Fibroblast of peridontal ligament (primary cell): ENCODE measurements around the gene ACKR3.

Experiments used
- DNase-seq: peaks from one replicate; pipeline ENCODE4 v3.0.0-alpha.2; 2010; ENCODE audit errors: extremely low read depth

ACKR3 gene

DNA sequence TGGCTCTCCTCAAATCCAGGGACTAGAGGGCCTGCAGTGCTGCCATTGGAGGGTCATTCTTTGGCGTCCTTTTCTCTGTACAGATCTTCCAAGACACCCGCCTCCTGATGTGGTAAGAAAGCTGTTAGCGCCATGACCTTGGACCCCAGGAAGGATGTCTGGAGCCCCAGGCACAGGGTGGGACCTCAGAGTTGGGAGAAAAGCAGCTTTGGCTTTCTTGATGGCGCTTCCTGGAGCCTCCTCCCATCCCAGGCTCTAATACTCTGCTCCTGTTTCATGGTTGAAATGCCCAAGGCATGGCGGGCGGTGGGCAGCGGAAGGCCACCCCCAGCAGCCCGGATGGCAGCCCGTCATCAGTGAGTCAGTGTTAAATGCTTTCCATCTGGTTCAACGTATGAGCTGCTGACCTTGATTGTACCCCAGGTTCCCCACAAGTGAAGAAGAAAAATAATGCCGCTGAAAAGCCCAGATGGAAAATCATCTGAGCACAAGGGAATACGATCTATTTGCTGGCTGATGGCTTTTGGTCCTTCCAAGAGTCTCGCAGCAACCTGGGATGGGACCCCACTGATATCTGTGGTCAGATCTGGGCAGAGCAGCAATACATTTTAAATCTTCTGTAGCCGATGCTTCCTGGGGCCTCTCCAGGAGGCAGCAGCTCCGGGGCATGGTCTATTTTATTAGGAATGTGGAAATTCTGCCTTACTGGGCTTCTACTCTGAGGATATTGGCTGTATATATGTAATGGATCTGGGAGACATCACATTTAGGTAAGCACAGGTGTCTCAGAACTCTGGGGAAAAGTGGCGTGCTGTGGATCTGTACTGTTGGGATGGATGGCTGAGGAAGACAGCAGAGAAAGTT lies 15.1 kb downstream of the ACKR3 start:
- DNase-seq: no peak

GRCh38 chr2:236585966-236586365 lies 16.3 kb downstream of the ACKR3 start:
- no peak for DNase-seq

DNA sequence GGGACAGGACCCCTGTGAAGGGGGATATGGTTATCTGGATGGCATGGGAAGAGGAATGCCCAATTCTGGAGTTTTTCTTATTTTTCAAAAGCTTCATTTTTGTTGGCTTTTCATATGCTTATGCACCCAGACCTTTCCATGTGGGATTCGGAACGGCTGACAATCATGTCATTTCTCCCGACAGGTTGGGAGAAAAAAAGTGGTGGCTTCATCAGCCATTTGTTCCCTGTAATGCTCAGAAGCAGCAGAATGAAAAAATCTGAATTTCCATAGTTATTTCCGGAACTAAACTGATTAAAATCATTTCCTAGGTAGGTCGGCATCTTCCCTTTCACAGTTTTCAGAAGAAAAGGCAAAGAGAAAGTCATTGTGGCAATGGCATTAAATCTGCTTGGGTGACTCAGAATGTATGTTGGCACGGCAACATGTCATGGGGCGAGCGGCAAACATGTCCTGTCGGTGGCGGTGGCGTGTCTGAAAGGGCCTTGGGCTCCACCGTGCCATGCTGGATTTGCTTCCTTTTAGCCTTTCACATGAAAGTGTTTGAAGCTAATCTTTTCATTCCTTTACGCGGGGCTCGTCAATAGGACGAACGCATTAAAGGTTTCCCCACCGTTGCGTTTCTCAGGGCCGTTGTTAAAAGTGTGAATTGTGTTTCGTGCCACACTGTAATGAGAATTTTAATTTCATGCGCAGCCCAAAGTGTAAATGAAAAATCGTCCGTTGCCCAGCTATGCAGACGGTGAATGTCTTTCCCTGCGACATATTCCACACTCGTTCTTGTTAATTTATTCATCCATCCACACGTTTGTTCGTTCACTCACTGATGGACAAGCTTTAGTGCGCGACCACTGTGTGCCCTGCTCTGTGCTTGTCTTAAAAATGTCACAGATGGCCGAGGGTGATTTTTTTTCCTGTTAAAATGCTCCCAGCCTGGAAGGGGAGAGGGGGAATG lies 18.5 kb downstream of the ACKR3 start:
- no peak for DNase-seq

GRCh38 chr2:236588932-236589592 lies 19.4 kb downstream of the ACKR3 start:
- no peak for DNase-seq

GRCh38 chr2:236590846-236591245 lies 21.2 kb downstream of the ACKR3 start:
- DNase-seq: no peak

- DNase-seq: no peak
Observed at GRCh38 chr2:236592821-236593220, 23.2 kb downstream of the ACKR3 start.

- DNase-seq: no peak
Observed at GRCh38 chr2:236593531-236593930, 23.9 kb downstream of the ACKR3 start.

GRCh38 chr2:236593956-236594355 lies 24.3 kb downstream of the ACKR3 start:
- no peak for DNase-seq

GRCh38 chr2:236597629-236598028 lies 28.0 kb downstream of the ACKR3 start:
- no peak for DNase-seq

- no peak for DNase-seq
Observed at GRCh38 chr2:236599059-236599458, 29.4 kb downstream of the ACKR3 start.

GRCh38 chr2:236600158-236600557 lies 30.5 kb downstream of the ACKR3 start:
- DNase-seq: no peak

- no peak for DNase-seq
Observed at GRCh38 chr2:236600892-236601291, 31.3 kb downstream of the ACKR3 start.

DNA sequence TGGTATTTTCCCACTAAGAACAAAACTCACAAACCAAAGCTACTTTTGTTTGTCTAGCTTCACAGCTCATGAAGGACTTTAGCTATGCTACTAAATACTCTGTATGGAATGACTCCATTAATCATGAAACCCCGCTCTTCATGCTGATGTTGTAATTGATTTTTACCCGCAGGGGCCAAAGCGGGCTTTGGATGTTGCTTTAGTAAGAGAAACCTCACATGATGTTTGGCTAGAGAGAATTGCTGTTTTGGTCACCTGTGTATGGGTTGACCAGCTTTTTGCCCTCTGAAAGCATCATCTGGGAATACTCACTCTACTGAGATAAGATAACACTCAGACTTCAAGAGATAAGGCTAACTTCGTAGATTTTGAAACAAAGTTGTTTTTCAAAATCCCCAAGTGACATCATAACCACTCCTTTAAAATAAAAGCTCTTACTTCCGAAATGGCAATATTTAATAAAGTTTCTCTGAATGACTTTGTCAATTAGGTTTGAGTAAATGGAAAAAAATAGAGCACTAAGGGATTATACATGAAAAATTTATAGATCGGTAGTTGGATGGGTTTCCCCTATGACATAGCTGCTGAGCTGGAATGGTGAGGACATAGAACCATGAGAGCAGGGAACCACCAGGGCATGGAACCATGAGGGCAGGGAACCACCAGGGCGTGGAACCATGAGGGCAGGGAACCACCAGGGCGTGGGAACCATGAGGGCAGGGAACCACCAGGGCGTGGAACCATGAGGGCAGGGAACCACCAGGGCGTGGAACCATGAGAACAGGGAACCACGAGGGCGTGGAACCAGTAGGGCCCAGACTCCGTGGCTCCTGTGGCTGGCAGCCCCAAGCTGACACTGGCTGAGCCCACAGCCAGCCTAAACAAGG lies 31.9 kb downstream of the ACKR3 start:
- DNase-seq: no peak

GRCh38 chr2:236602678-236603077 lies 33.1 kb downstream of the ACKR3 start:
- DNase-seq: no peak

- DNase-seq: no peak
Observed at GRCh38 chr2:236603361-236604015, 33.9 kb downstream of the ACKR3 start.

DNA sequence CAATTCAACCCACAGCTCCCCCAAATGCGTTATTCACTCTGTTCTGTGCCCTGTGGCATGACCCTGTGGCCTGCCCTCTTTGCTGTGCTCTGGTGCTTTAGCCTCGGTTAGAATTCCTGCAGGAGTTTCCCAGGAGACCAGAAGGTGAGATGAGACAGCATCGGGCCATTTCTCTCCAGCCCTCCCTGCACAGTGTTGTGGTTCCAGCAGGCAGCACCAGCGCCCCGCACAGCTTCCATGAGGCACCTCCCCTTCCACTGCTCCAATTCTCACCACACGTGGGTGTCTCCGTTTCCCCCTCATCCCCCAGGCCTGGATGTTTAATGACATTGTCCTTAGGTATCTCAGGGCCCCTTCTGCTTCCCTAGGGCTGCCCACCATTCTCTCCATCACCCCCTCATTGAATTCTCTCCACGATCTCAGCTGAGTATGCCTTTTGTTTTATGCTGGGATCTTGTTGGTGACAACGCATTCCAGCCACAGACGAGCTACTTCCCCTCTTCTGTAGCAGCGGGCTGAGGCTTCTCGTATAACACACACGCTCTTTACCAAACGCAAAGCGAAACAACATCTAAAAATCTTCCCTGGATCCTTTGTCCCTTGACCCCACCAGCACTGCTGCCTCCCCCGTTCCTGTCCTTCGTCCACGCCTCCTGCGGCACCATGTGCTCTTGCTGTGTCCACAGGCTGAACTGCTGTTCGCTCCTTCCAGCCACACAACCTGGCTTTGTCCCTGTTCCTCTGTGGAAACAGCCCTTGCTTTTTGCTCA lies 35.1 kb downstream of the ACKR3 start:
- no peak for DNase-seq

- no peak for DNase-seq
Observed at GRCh38 chr2:236605345-236605734, 35.7 kb downstream of the ACKR3 start.

- DNase-seq: no peak
Observed at GRCh38 chr2:236606023-236606422, 36.4 kb downstream of the ACKR3 start.

- DNase-seq: peak; percentile 3
Observed at GRCh38 chr2:236607471-236608187, 38.0 kb downstream of the ACKR3 start.
